Neuronal stem cell (in vitro differentiated cells): ENCODE data around the gene HFE.

Source experiments
- DNase-seq: peaks from one replicate; pipeline ENCODE4 v3.0.0-alpha.2; 2013; ENCODE audit warnings: low spot score
- H2AFZ ChIP-seq: one replicate; pipeline ENCODE4 v1.6.1; 2013; ENCODE audit warnings: mild to moderate bottlenecking, low read length, inconsistent platforms
- H2AK5ac ChIP-seq: 2 replicates; pipeline ENCODE4 v1.6.1; 2013; ENCODE audit warnings: low read depth, mild to moderate bottlenecking, inconsistent platforms, low read length, moderate library complexity, mixed read lengths
- H2BK120ac ChIP-seq: 2 replicates; pipeline ENCODE4 v1.6.1; 2013; ENCODE audit warnings: low read depth, mild to moderate bottlenecking, inconsistent platforms, low read length, moderate library complexity, mixed read lengths
- H2BK12ac ChIP-seq: one replicate; pipeline ENCODE4 v1.6.1; 2013; ENCODE audit warnings: low read length, inconsistent platforms
- H2BK15ac ChIP-seq: 2 replicates; pipeline ENCODE4 v1.6.1; 2013; ENCODE audit warnings: mild to moderate bottlenecking, low read length, inconsistent platforms, mixed read lengths
- H2BK5ac ChIP-seq: one replicate; pipeline ENCODE4 v1.6.1; 2013; ENCODE audit warnings: inconsistent platforms, mild to moderate bottlenecking, low read length, moderate library complexity
- H3K14ac ChIP-seq: one replicate; pipeline ENCODE4 v1.6.1; 2013; ENCODE audit warnings: low read length, inconsistent platforms
- H3K18ac ChIP-seq: 2 replicates; pipeline ENCODE4 v1.6.1; 2013; ENCODE audit warnings: low read length, inconsistent platforms
- H3K23ac ChIP-seq: 2 replicates; pipeline ENCODE4 v1.6.1; 2013; ENCODE audit warnings: low read depth, mild to moderate bottlenecking, mixed read lengths, low read length, inconsistent platforms; ENCODE audit not compliant: poor library complexity
- H3K27ac ChIP-seq: replicated peaks from 3 replicates; pipeline ENCODE4 v1.5.1; 2013; ENCODE audit warnings: low read length, inconsistent platforms
- H3K27me3 ChIP-seq, 3 experiments: 2 replicates each; pipeline ENCODE4 v1.6.1; 2013; ENCODE audit warnings: low read length in 3 of 3, mild to moderate bottlenecking in 2 of 3, inconsistent platforms in 1 of 3, low read depth in 1 of 3, mixed read lengths in 1 of 3, moderate library complexity in 1 of 3; ENCODE audit not compliant: control insufficient read depth in 3 of 3, insufficient read depth in 3 of 3
- H3K36me3 ChIP-seq, 2 donors: replicated peaks in 1 of 2; 2 replicates each; pipeline ENCODE4 v1.6.1; 2013; ENCODE audit warnings: low read length in 2 of 2; ENCODE audit not compliant: control insufficient read depth in 2 of 2, insufficient read depth in 2 of 2
- H3K4ac ChIP-seq: 2 replicates; pipeline ENCODE4 v1.6.1; 2013; ENCODE audit warnings: inconsistent platforms, mild to moderate bottlenecking, low read length, moderate library complexity
- H3K4me1 ChIP-seq, 2 donors: 1 replicate in 1 of 2; 2 replicates in 1 of 2; pipeline ENCODE4 v1.6.1; 2013; ENCODE audit warnings: low read length in 2 of 2, low read depth in 1 of 2; ENCODE audit not compliant: control insufficient read depth in 2 of 2, insufficient read depth in 1 of 2
- H3K4me2 ChIP-seq: one replicate; pipeline ENCODE4 v1.6.1; 2013; ENCODE audit warnings: mild to moderate bottlenecking, low read length, inconsistent platforms; ENCODE audit not compliant: insufficient read depth, poor library complexity, severe bottlenecking
- H3K4me3 ChIP-seq, 2 donors: 2 replicates each; pipeline ENCODE4 v1.5.1; 2013; ENCODE audit warnings: low read length in 2 of 2, mild to moderate bottlenecking in 2 of 2, inconsistent platforms in 1 of 2, moderate library complexity in 1 of 2
- H3K79me1 ChIP-seq: one replicate; pipeline ENCODE4 v1.6.1; 2013; ENCODE audit warnings: low read depth, mild to moderate bottlenecking, inconsistent platforms, low read length, moderate library complexity
- H3K9ac ChIP-seq: one replicate; pipeline ENCODE4 v1.6.1; 2013; ENCODE audit warnings: mild to moderate bottlenecking, low read depth, low read length, inconsistent platforms; ENCODE audit not compliant: poor library complexity
- H3K9me3 ChIP-seq, 2 donors: replicated peaks in 1 of 2; 2 replicates each; pipeline versions ENCODE3 to v1.6.1; 2013; ENCODE audit warnings: low read length in 2 of 2, mild to moderate bottlenecking in 2 of 2, inconsistent platforms in 1 of 2, low read depth in 1 of 2, mixed read lengths in 1 of 2, moderate library complexity in 1 of 2; ENCODE audit not compliant: control insufficient read depth in 2 of 2, insufficient read depth in 1 of 2
- H4K8ac ChIP-seq: one replicate; pipeline ENCODE4 v1.6.1; 2013; ENCODE audit warnings: low read depth, mild to moderate bottlenecking, inconsistent platforms, low read length, moderate library complexity
- H4K91ac ChIP-seq: one replicate; pipeline ENCODE4 v1.6.1; 2013; ENCODE audit warnings: low read length, low read depth, mild to moderate bottlenecking, inconsistent platforms; ENCODE audit not compliant: poor library complexity
- WGBS, 2 donors: extraction: QIAGEN DNeasy Blood & Tissue Kit; methylation state at CpG; one replicate each; pipeline ENCODE4 v1.1.7; 2013; ENCODE audit warnings: missing lambda C conversion rate in 2 of 2, mixed read lengths in 1 of 2; ENCODE audit not compliant: insufficient read length in 2 of 2, insufficient replicate concordance in 1 of 2; ENCODE audit errors: extremely low coverage in 2 of 2; 5-methylcytosine and 5-hydroxymethylcytosine counted together

The HFE gene

GRCh38 chr6:26122005-26122388 is 34.8 kb downstream of the HFE start:
- Histone ChIP-seq H3K4me2 (no peak overlapping the region), H3K9ac (no peak overlapping the region), H2AK5ac (no peak overlapping the region), H2BK15ac (no peak overlapping the region), H3K27ac (peak overlapping the region; percentile 76), H3K9me3 (no peaks in the 10 kb centered on the region), H2BK120ac (no peak overlapping the region), H3K36me3 (no peaks in the 10 kb centered on the region), H3K79me1 (no peaks in the 10 kb centered on the region), H3K4me1 (peaks cover 3 to 5% of the 10 kb centered on the region in 2 donors), H4K8ac (no peak overlapping the region), H2BK5ac (no peak overlapping the region), H2AFZ (no peak overlapping the region), H3K4ac (no peak overlapping the region), H3K23ac (no peak overlapping the region), H4K91ac (no peak overlapping the region), H3K14ac (no peak overlapping the region), H2BK12ac (no peak overlapping the region), H3K4me3 (peak overlapping the region in 1 of 2 donors; percentile 91), H3K27me3 (no peaks in the 10 kb centered on the region), H3K18ac (no peak overlapping the region)
- no peak for DNase-seq
- no CpG with 5 or more reads among the region's 4 CpGs for WGBS, 2 donors

- H3K4me2 ChIP-seq = peak overlapping the region; percentile 50
- H2BK5ac ChIP-seq = no peak overlapping the region
- H3K9me3 ChIP-seq = no peaks in the 10 kb centered on the region
- no peak overlapping the region for H3K4ac ChIP-seq
- H3K9ac ChIP-seq = no peak overlapping the region
- H3K79me1 ChIP-seq = no peaks in the 10 kb centered on the region
- peak overlapping the region; percentile 18 for H2AFZ ChIP-seq
- no peak overlapping the region for H2BK120ac ChIP-seq
- H3K36me3 ChIP-seq = no peaks in the 10 kb centered on the region
- H3K23ac ChIP-seq = no peak overlapping the region
- H3K4me3 ChIP-seq = peak overlapping the region in 1 of 2 donors; percentile 91
- no CpG with 5 or more reads among the region's 6 CpGs for WGBS, 2 donors
- peak overlapping the region; percentile 83 for H3K27ac ChIP-seq
- no peak overlapping the region for H4K8ac ChIP-seq
- no peak overlapping the region for H2BK12ac ChIP-seq
- H3K14ac ChIP-seq = no peak overlapping the region
- H2AK5ac ChIP-seq = no peak overlapping the region
- H3K4me1 ChIP-seq = peaks cover 3 to 6% of the 10 kb centered on the region in 2 donors
- H3K27me3 ChIP-seq = no peaks in the 10 kb centered on the region
- H2BK15ac ChIP-seq = no peak overlapping the region
- no peak overlapping the region for H3K18ac ChIP-seq
- DNase-seq = no peak
- H4K91ac ChIP-seq = no peak overlapping the region
Observed at GRCh38 chr6:26122402-26122792, 35.2 kb downstream of the HFE start.

- H3K4me2 ChIP-seq = peak overlapping the region; percentile 85
- peak overlapping the region; percentile 25 for H2AFZ ChIP-seq
- H3K79me1 ChIP-seq = no peaks in the 10 kb centered on the region
- H3K36me3 ChIP-seq = no peaks in the 10 kb centered on the region
- no peak overlapping the region for H2BK120ac ChIP-seq
- no peak overlapping the region for H2AK5ac ChIP-seq
- peak; percentile 88 for DNase-seq
- WGBS, 2 donors = no CpG with 5 or more reads among the region's 38 CpGs
- H4K91ac ChIP-seq = no peak overlapping the region
- no peak overlapping the region for H4K8ac ChIP-seq
- H2BK12ac ChIP-seq = no peak overlapping the region
- H3K9ac ChIP-seq = peak overlapping the region; percentile 89
- H2BK15ac ChIP-seq = no peak overlapping the region
- peaks cover 3 to 8% of the 10 kb centered on the region in 2 donors for H3K4me1 ChIP-seq
- H3K27ac ChIP-seq = peak overlapping the region; percentile 83
- peak overlapping the region; percentile 10 for H3K14ac ChIP-seq
- no peaks in the 10 kb centered on the region for H3K9me3 ChIP-seq
- H3K4me3 ChIP-seq = peak overlapping the region; percentile 91 to 92
- peak overlapping the region; percentile 92 for H2BK5ac ChIP-seq
- H3K18ac ChIP-seq = peak overlapping the region; percentile 92
- H3K4ac ChIP-seq = no peak overlapping the region
- peak overlapping the region; percentile 38 for H3K23ac ChIP-seq
- H3K27me3 ChIP-seq = no peaks in the 10 kb centered on the region
Observed at GRCh38 chr6:26122793-26123674, 35.8 kb downstream of the HFE start.

- Histone ChIP-seq H2BK15ac (no peak overlapping the region), H3K18ac (peak overlapping the region; percentile 92), H4K8ac (no peak overlapping the region), H3K27me3 (no peaks in the 10 kb centered on the region), H3K14ac (peak overlapping the region; percentile 10), H3K27ac (peak overlapping the region; percentile 83), H3K23ac (peak overlapping the region; percentile 38), H2AK5ac (no peak overlapping the region), H2BK120ac (no peak overlapping the region), H2BK5ac (peak overlapping the region; percentile 92), H4K91ac (no peak overlapping the region), H3K4ac (no peak overlapping the region), H2AFZ (peak overlapping the region; percentile 25), H3K4me1 (peaks cover 3 to 8% of the 10 kb centered on the region in 2 donors), H3K9ac (peak overlapping the region; percentile 89), H3K4me3 (peak overlapping the region; percentile 91 to 92), H3K9me3 (no peaks in the 10 kb centered on the region), H2BK12ac (no peak overlapping the region), H3K36me3 (peaks cover 0 to 5% of the 10 kb centered on the region in 2 donors), H3K79me1 (no peaks in the 10 kb centered on the region), H3K4me2 (peak overlapping the region; percentile 85)
- WGBS, 2 donors = no CpG with 5 or more reads among the region's 16 CpGs
- DNase-seq = no peak
Observed at GRCh38 chr6:26123675-26123946, 36.4 kb downstream of the HFE start.
